ENCODE measurements around the gene RALGAPA1. TPM values are rescaled to one million over a fixed set of nuclear protein-coding genes. Genes with fewer than 3 reads are reported as not detected.

The RALGAPA1 gene
- total RNA-seq, 1 donor from 2014 or later: 31.8 TPM

GRCh38 chr14:35766036-35766699 is 42.9 kb downstream of the RALGAPA1 start:
- no peaks in the 10 kb centered on the region for H3K27me3 ChIP-seq (ENCODE audit: low read depth)
- no peak for TF ChIP-seq CTCF (IDR thresholded peaks at IDR 0.05; ENCODE audit: borderline replicate concordance)
- peaks cover 44% of the 10 kb centered on the region for H3K36me3 ChIP-seq
- no peak overlapping the region for H3K4me3 ChIP-seq
- DNase-seq: no peak
- H3K9me3 ChIP-seq (replicated peaks): no peaks in the 10 kb centered on the region
- intact Hi-C loops (cut with micrococcal nuclease): no loop called here
- no peaks in the 10 kb centered on the region for H3K4me1 ChIP-seq
- no peak overlapping the region for H3K27ac ChIP-seq (replicated peaks)

- Histone ChIP-seq H3K9me3 (replicated peaks) (no peaks in the 10 kb centered on the region), H3K27me3 (ENCODE audit: low read depth) (no peaks in the 10 kb centered on the region), H3K27ac (replicated peaks) (no peak overlapping the region), H3K4me1 (no peaks in the 10 kb centered on the region), H3K4me3 (no peak overlapping the region), H3K36me3 (peaks cover 52% of the 10 kb centered on the region)
- TF ChIP-seq CTCF (IDR thresholded peaks at IDR 0.05; ENCODE audit: borderline replicate concordance): no peak
- intact Hi-C loops (cut with micrococcal nuclease): no loop called here
- no peak for DNase-seq
Observed at GRCh38 chr14:35761922-35762321, 47.2 kb downstream of the RALGAPA1 start.

- no peak for TF ChIP-seq CTCF (IDR thresholded peaks at IDR 0.05; ENCODE audit: borderline replicate concordance)
- Histone ChIP-seq H3K4me1 (no peaks in the 10 kb centered on the region), H3K27ac (replicated peaks) (no peak overlapping the region), H3K27me3 (ENCODE audit: low read depth) (no peaks in the 10 kb centered on the region), H3K9me3 (replicated peaks) (no peaks in the 10 kb centered on the region), H3K36me3 (peaks cover 54% of the 10 kb centered on the region), H3K4me3 (no peak overlapping the region)
- no peak for DNase-seq
- intact Hi-C loops (cut with micrococcal nuclease): no loop called here
Observed at GRCh38 chr14:35760143-35760542, 49.0 kb downstream of the RALGAPA1 start.

- Histone ChIP-seq H3K27ac (replicated peaks) (no peak overlapping the region), H3K4me1 (no peaks in the 10 kb centered on the region), H3K36me3 (peaks cover 66% of the 10 kb centered on the region), H3K9me3 (replicated peaks) (no peaks in the 10 kb centered on the region), H3K27me3 (ENCODE audit: low read depth) (no peaks in the 10 kb centered on the region), H3K4me3 (no peak overlapping the region)
- DNase-seq: no peak
- no peak for TF ChIP-seq CTCF (IDR thresholded peaks at IDR 0.05; ENCODE audit: borderline replicate concordance)
- intact Hi-C loops (cut with micrococcal nuclease): no loop called here
Observed at GRCh38 chr14:35758523-35759129, 50.5 kb downstream of the RALGAPA1 start.

- no peaks in the 10 kb centered on the region for H3K9me3 ChIP-seq (replicated peaks)
- intact Hi-C loops (cut with micrococcal nuclease): no loop called here
- peaks cover 79% of the 10 kb centered on the region for H3K36me3 ChIP-seq
- DNase-seq: no peak
- TF ChIP-seq CTCF (IDR thresholded peaks at IDR 0.05; ENCODE audit: borderline replicate concordance): no peak
- no peaks in the 10 kb centered on the region for H3K4me1 ChIP-seq
- H3K27me3 ChIP-seq (ENCODE audit: low read depth): no peaks in the 10 kb centered on the region
- H3K27ac ChIP-seq (replicated peaks): no peak overlapping the region
- no peak overlapping the region for H3K4me3 ChIP-seq
Observed at GRCh38 chr14:35754671-35755070, 54.4 kb downstream of the RALGAPA1 start.

Data from left ventricle myocardium inferior (tissue), 1 donor.